Measurements from ENCODE around the gene MAPKAPK5.

DNA sequence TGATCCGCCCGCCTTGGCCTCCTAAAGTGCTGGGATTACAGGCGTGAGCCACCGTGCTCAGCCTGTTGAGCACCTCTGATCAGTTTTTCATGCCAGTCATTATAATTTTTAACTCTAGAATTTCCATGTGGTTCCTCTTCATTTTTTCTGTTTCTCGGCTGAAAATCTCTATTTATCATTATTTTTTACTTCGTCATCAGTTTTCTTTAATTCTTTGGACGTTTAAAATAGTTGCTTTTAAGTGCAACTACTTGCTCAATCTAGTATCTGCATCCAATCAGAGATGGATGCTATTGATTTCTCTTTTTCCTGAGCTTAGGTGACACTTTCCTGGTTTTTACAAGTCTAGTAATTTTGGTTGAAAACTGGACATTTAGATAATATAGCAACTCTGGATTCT, 16.8 kb downstream of the MAPKAPK5 start:
- TF ChIP-seq CTCF (IDR thresholded peaks at IDR 0.05; ENCODE audit: low read depth, low read length, missing input control), result no peak
- TF ChIP-seq EGR1 (IDR thresholded peaks at IDR 0.05; ENCODE audit: low read depth in 2 of 2), result no peak
- TF ChIP-seq, protein P1, sequence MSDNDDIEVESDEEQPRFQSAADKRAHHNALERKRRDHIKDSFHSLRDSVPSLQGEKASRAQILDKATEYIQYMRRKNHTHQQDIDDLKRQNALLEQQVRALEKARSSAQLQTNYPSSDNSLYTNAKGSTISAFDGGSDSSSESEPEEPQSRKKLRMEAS (IDR thresholded peaks at IDR 0.05), result no peak
- no peak for TF ChIP-seq REST (IDR thresholded peaks at IDR 0.05)
- TF ChIP-seq RAD21 (IDR thresholded peaks at IDR 0.05), result no peak
